CD4-positive, alpha-beta T cell treated with Interleukin-6 for 4 hours (primary cell): Measurements from ENCODE around the gene TMEM51.

ENCODE experiments used
- DNase-seq: peaks from one replicate; pipeline ENCODE4 v3.0.0-alpha.2; 2020; ENCODE audit warnings: mixed read lengths

TMEM51 gene

GRCh38 chr1:15255582-15256149, 102.1 kb downstream of the TMEM51 start:
- DNase-seq = no peak

DNA sequence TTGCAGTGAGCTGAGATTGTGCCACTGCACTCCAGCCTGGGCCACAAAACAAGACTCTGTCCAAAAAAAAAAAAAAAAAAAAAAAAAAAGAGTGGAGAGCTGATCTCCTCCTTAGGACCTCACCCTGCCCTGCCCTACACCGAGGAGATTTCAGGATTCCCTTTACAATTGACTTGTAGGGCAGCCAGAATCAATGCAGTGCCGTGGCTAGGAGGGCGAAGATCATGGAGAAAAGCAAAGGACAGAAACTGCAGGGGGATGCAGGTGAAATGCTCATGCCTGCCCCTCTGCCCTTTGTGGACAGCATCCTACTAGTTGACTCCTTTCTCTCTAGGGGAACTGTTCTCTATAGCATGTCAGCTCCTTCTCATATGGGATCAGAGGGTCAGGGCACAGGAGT, 103.0 kb downstream of the TMEM51 start:
- DNase-seq = no peak

GRCh38 chr1:15257309-15257708, 103.8 kb downstream of the TMEM51 start:
- DNase-seq = no peak

- no peak for DNase-seq
These were observed 105.5 kb downstream of the TMEM51 start for GRCh38 chr1:15258833-15259621.

- DNase-seq = no peak
These were observed 106.1 kb downstream of the TMEM51 start for GRCh38 chr1:15259622-15260007.

GRCh38 chr1:15260418-15261154, 107.0 kb downstream of the TMEM51 start:
- no peak for DNase-seq

DNA sequence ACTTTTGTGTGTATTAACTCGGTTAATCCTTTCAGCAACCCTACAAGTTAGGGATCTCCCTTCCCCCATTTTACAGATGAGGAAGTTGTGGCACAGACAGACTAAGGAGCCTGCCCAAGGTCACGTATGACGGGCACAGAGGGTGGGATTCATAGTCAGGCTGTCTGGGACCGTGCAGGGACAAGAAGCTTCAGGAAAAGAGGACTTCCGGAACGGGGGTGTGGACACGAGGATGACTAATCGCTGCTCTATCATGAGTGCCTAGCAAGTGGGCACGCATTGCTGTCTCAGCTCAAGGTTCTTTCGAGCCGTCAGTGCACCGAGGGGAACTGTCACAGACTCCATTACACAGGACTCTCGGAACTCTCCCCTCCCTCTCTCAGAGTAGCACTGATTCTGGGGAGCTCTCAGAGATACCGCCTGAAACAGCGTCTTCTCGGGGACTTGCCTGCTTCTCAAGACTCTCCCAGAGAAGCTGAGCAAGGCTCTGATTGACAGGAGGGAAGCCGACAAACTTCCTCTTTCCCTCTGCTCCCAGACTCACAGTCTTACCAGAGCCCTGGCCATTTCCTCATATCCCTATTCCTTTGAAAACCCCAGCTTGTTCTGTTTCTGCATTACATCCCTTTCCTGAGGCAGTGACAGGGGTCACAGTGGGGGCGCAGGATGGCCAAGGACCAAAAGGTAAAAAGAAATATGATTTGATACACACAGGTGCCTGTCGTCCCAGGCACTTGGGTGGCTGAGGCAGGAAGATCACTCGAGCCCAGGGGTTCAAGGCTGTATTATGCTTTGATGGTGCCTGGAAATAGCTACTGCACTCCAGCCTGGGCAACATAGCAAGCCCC, 107.8 kb downstream of the TMEM51 start:
- DNase-seq = no peak

DNA sequence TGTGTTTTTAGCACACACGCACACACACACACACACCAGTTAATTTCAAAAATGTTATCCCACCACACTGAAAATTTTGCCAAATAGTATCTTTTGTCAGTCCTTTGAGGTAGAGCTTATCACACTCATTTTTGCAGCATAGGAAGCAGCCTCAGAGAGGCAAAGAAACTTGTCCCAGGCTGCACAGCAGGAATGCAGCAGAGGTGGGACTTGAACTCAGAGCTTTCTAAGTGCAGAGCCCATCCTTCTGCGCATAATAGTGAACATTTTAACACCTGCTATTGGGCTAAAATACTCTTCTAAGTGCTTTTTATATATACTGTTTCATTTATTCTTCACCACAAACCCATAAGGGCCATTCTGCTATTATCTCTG, 108.4 kb downstream of the TMEM51 start:
- DNase-seq = no peak

DNA sequence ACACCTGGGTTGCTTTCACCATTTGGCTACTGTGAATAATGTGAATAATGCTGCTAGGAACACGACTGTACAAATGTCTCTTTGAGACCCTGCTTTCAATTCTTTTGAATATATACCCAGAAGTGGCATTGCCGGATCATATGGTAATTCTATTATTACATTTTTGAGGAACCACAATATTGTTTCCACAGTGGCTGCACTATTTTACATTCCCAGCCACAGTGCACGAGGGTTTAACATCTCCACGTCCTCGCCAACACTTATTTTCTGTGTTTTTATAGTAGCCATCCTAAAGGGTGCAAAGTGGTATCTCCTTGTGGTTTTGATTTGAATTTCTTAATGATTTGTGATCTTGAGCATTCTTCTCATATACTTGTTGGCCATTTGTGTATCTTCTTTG, 109.2 kb downstream of the TMEM51 start:
- DNase-seq = no peak

GRCh38 chr1:15264769-15265168, 111.2 kb downstream of the TMEM51 start:
- no peak for DNase-seq
